Measurements from ENCODE around the gene AQP3.
"Not testable (repeated sequence)": the region's sequence is repeated elsewhere in the genome, so short reads cannot be mapped to it uniquely, and the experiment has no call there.

Gene AQP3

GRCh38 chr9:33404788-33405362 lies 42.5 kb downstream of the AQP3 start:
- DNase-seq = no peak

- no peak for DNase-seq
Measured at GRCh38 chr9:33403941-33404787, 43.2 kb downstream of the AQP3 start.

GRCh38 chr9:33402371-33402770 lies 45.0 kb downstream of the AQP3 start, which contains the start of gene AQP7:
TSS of gene AQP7 (minus strand) at chr9:33402568. CDS start at chr9:33401262, 1,306 bp downstream.
- not testable (repeated sequence) for DNase-seq

DNA sequence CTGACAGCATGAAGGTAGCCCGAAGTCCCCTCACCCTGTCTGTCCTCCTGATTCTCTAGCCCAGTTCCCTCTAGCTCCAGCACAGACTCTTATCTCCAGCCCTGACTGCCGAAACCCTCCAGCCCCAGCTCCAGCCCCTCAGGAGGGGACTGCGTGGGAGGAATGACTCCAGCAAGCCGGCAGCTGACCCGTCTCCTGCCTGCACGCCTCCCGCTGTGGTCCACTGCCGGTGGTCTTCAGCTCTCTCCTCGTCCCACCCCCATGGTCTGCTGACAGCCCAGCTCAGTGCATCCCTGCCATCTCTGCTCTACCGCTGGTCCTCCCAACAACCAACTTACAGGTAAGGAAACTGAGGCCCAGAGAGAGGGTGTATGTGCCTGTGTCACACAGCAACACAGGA lies 45.6 kb downstream of the AQP3 start:
- DNase-seq = not testable (repeated sequence)

- not testable (repeated sequence) for DNase-seq
Measured at GRCh38 chr9:33399047-33399446, 48.3 kb downstream of the AQP3 start.

- not testable (repeated sequence) for DNase-seq
Measured at GRCh38 chr9:33397801-33398200, 49.6 kb downstream of the AQP3 start.

DNA sequence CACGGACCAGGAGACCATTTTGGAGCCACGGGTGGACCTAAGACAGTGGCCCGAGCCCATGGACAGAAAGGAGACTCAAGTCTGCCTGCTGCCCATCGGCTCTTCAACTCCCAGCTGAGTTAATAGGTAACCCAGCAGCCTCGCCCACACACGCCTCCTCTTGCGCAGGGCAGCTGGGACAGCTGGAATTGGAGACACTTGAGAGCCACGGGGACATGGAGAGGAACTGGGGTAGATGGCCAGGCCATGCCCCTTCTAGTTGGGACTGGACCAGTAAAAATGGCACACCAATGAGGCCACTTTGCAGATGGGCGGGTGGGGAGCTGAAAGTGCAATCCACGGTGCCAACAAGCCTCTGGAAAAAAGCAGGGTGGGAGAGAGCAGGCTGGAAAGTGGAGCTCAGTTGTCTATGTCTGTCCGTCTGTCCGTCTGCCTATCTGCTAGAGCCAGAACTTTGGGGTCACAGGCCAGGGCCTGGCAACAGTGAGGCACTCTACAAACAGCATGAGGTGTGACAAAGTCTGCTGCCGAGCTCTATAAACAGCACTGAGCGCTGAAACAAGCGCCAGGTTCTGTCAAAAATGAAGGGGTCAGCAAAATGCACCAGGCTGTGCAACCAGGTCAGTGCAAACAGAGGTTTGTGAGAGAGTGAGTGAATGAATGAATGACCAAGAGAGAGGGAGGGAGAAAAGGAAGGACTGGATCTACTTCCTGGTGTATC lies 52.1 kb downstream of the AQP3 start:
- DNase-seq = not testable (repeated sequence)

DNA sequence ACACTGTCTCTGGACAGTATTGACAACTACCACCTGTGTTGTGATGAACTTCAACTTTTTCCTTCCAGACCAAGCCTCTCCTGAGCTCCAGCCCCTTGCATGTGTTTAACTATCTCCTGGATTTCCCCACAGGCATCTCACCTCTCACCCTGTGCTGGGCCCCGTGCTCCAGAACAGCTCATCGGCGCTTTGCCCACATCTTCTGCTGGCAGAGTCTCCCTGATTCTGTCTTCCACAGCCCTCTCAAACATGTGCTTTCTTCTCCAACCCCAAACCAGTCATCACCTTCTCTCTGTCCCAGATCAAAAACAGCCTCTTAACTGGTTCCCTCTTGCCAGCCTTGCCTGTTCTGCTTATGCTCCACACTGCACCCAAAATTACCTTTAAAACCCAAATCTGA lies 53.4 kb downstream of the AQP3 start:
- not testable (repeated sequence) for DNase-seq

DNA sequence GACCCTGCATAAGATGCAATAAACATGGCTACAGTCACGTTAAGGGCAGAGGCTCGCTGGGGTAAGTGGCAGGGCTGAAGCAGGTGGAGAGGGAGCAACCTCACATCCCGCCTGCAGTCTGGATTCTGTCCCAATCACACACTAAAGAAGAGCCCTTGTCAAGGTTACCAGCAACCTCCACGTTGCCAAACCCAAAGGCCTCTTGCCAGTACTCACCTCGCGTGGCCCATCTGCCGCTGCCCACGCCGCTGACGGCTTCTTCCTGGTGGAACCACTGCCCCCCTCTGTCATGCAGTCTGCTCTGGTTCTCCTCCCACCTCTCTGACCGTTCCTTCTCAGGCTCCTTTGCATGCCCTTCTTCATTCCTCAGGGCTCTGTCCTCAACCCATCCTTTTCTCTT lies 53.8 kb downstream of the AQP3 start:
- DNase-seq = no peak

DNA sequence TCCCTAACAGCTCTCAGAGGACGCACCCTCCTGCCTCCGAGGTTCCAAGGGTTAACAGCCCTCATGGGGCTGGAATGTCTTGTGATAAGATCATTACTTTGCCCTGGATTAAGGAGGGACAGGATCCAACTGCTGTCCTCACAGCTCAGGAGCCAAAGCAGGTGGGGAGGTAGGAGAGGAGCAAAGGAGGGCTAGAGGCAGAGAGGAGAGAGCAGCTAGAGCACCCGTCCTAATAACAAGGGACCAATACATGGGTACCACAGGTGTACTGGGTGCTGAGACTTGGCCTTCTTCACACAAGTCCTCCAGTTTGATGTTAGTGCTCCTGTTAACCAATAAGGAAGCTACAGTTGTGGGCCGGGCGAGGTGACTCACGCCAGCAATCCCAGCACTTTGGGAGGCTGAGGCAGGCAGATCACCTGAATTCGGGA lies 54.8 kb downstream of the AQP3 start:
- not testable (repeated sequence) for DNase-seq
